Endothelial cell (in vitro differentiated cells): ENCODE data around the gene PTPRN. TPM values are rescaled to one million over a fixed set of nuclear protein-coding genes. Genes with fewer than 3 reads are reported as not detected.

Source experiments
- DNase-seq: peaks from one replicate; pipeline ENCODE4 v3.0.0; 2021; ENCODE audit warnings: low spot score
- H3K27ac Mint-ChIP-seq: one replicate; pipeline ENCODE4 v1.8.0; 2021; ENCODE audit warnings: mixed read lengths, inconsistent platforms; ENCODE audit not compliant: unreplicated experiment
- H3K27me3 Mint-ChIP-seq: one replicate; pipeline ENCODE4 v1.8.0; 2021; ENCODE audit warnings: mild to moderate bottlenecking, moderate library complexity, mixed read lengths, inconsistent platforms; ENCODE audit not compliant: unreplicated experiment
- H3K36me3 Mint-ChIP-seq: one replicate; pipeline ENCODE4 v1.8.0; 2021; ENCODE audit warnings: mild to moderate bottlenecking, low read depth, mixed read lengths, inconsistent platforms; ENCODE audit not compliant: unreplicated experiment
- H3K4me1 Mint-ChIP-seq: one replicate; pipeline ENCODE4 v1.8.0; 2021; ENCODE audit warnings: mild to moderate bottlenecking, mixed read lengths, inconsistent platforms; ENCODE audit not compliant: unreplicated experiment
- H3K4me3 Mint-ChIP-seq: one replicate; pipeline ENCODE4 v1.8.0; 2021; ENCODE audit warnings: mild to moderate bottlenecking, mixed read lengths, inconsistent platforms; ENCODE audit not compliant: unreplicated experiment
- H3K9me3 Mint-ChIP-seq: one replicate; pipeline ENCODE4 v1.8.0; 2021; ENCODE audit warnings: mixed read lengths, inconsistent platforms; ENCODE audit not compliant: unreplicated experiment
- total RNA-seq: library from RNA; stranded (reverse); fragmentation: NEBNext Ultra II Directional; extraction: Animal tissue kit (Norgen Biotek cat#: 25700); gene quantifications from one replicate; pipeline ENCODE4 v1.2.1, GENCODE V29; 2021; ENCODE audit not compliant: unreplicated experiment
- TF ChIP-seq, protein P1 (sequence below): fragments of 200-600 bp; sonication (generic); IDR thresholded peaks from one replicate; pipeline ENCODE4 v1.5.0; 2021; ENCODE audit warnings: antibody characterized with exemption; ENCODE audit not compliant: unreplicated experiment

PTPRN gene
- total RNA-seq, 1 donor from 2014 or later: 1.1 TPM

GRCh38 chr2:219294356-219295351 lies 14.5 kb downstream of the PTPRN start:
- Mint-ChIP-seq H3K27me3 (peaks cover 8% of the 10 kb centered on the region), H3K4me3 (peak overlapping the region; percentile 90), H3K27ac (peak overlapping the region; percentile 36), H3K4me1 (peaks cover 6% of the 10 kb centered on the region), H3K36me3 (peaks cover 4% of the 10 kb centered on the region), H3K9me3 (peaks cover 4% of the 10 kb centered on the region)
- DNase-seq: peak; percentile 93
- TF ChIP-seq, protein P1, sequence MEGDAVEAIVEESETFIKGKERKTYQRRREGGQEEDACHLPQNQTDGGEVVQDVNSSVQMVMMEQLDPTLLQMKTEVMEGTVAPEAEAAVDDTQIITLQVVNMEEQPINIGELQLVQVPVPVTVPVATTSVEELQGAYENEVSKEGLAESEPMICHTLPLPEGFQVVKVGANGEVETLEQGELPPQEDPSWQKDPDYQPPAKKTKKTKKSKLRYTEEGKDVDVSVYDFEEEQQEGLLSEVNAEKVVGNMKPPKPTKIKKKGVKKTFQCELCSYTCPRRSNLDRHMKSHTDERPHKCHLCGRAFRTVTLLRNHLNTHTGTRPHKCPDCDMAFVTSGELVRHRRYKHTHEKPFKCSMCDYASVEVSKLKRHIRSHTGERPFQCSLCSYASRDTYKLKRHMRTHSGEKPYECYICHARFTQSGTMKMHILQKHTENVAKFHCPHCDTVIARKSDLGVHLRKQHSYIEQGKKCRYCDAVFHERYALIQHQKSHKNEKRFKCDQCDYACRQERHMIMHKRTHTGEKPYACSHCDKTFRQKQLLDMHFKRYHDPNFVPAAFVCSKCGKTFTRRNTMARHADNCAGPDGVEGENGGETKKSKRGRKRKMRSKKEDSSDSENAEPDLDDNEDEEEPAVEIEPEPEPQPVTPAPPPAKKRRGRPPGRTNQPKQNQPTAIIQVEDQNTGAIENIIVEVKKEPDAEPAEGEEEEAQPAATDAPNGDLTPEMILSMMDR: peak; percentile 98

DNA sequence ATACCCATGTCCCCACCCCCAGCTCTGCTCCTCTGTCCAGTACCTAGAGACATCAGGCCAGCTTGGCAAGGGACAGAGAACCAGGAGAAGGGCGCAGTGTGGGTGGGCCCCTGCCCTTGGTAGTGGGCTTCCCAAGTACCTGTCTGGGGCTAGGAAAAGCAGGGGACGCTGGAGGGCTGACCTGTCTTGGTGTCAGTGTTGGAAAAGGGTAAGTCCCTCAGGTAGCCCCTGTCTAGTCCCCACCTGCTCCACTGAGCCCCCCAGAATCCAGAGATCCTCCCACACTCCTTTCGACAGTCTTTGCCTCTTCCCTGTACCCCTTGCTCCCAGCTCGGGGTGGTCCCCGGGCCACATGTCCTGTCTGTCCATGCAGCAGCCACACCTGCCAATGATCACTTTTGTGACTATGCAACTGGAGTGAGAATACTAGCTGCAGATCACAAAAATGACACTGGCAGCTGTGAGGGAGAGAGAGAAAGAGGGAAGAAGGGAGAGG lies 15.4 kb downstream of the PTPRN start:
- no peak overlapping the region for H3K27ac Mint-ChIP-seq
- peak overlapping the region; percentile 90 for H3K4me3 Mint-ChIP-seq
- peaks cover 8% of the 10 kb centered on the region for H3K27me3 Mint-ChIP-seq
- H3K36me3 Mint-ChIP-seq: peaks cover 4% of the 10 kb centered on the region
- peaks cover 6% of the 10 kb centered on the region for H3K4me1 Mint-ChIP-seq
- peaks cover 4% of the 10 kb centered on the region for H3K9me3 Mint-ChIP-seq
- DNase-seq: no peak
- TF ChIP-seq, protein P1: no peak

DNA sequence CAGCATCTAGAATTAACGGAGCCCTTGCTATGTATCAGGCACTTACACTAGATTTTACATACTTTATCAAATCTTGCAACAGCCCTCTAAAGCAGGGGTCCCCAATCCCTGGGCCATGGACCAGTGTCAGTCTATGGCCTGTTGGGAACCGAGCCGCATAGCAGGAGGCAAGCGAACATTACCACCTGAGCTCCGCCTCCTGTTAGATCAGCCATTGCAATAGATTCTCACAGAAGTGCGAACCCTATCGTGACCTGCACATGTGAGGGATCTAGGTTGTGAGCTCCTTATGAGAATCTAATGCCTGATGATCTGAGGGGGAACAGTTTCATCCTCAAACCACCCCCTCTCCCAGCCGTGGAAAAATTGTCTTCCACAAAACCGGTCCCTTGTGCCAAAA lies 16.6 kb downstream of the PTPRN start:
- H3K9me3 Mint-ChIP-seq: peaks cover 4% of the 10 kb centered on the region
- no peak overlapping the region for H3K27ac Mint-ChIP-seq
- peaks cover 5% of the 10 kb centered on the region for H3K27me3 Mint-ChIP-seq
- H3K4me3 Mint-ChIP-seq: no peak overlapping the region
- H3K4me1 Mint-ChIP-seq: peaks cover 6% of the 10 kb centered on the region
- DNase-seq: no peak
- TF ChIP-seq, protein P1: no peak
- H3K36me3 Mint-ChIP-seq: peaks cover 4% of the 10 kb centered on the region

DNA sequence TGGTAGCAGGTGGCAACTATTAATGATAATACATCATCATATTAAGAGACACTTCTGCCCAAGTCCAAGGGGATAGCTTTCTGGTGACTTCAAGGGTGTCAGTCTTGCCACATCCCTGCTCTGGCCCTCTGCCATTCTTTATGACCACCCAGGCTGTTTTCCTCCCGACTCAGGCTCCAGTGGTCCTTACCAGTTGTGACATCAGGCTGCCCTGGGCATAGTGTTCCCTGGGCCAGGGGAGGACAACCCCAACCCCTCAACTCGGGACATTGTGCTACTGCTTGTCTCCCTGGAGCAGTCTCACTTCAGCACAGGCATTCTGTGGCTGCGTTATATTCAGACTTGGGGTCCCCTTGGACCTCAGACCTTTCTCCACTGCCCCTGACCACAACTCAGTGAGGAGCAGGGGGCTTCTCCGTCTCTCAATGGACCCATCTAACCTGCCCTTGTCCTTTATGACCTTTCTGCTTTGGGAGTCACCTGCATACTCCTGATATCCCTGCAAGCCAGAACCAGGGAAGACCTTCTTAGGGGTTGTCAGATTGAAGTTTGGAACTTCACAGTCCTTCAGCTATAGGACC lies 17.2 kb downstream of the PTPRN start:
- Mint-ChIP-seq H3K9me3 (peaks cover 4% of the 10 kb centered on the region), H3K27ac (no peak overlapping the region), H3K4me1 (peaks cover 6% of the 10 kb centered on the region), H3K4me3 (no peak overlapping the region), H3K36me3 (peaks cover 4% of the 10 kb centered on the region), H3K27me3 (peaks cover 4% of the 10 kb centered on the region)
- DNase-seq: no peak
- TF ChIP-seq, protein P1: no peak
